ENCODE measurements around the gene MRPL22. TPM values are rescaled to one million over a fixed set of nuclear protein-coding genes. Genes with fewer than 3 reads are reported as not detected.
"Not testable (repeated sequence)": the region's sequence is repeated elsewhere in the genome, so short reads cannot be mapped to it uniquely, and the experiment has no call there.

The MRPL22 gene
- total RNA-seq, 1 experiment from 2014 or later, result 68.3 TPM

DNA sequence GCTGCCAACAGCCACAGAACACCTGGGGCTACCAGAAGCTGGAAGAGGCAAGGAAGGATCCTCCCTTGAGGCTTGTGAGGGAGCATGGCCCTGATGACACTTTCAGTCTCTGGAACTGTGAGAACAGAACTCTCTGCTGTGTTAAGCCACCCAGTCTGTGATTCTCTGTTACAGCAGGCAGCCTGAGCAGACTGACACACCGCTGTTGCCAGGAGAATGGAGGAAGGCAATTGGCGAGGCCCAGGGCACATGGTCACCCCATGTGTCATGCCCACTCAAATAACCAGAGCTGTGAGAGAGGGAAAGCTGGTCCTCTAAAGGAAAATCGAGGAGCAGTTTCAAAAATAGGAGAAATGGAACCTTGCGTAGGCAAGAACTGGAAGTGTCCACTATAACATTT, 60.6 kb downstream of the MRPL22 start (continued):
- TF ChIP-seq, protein P1, sequence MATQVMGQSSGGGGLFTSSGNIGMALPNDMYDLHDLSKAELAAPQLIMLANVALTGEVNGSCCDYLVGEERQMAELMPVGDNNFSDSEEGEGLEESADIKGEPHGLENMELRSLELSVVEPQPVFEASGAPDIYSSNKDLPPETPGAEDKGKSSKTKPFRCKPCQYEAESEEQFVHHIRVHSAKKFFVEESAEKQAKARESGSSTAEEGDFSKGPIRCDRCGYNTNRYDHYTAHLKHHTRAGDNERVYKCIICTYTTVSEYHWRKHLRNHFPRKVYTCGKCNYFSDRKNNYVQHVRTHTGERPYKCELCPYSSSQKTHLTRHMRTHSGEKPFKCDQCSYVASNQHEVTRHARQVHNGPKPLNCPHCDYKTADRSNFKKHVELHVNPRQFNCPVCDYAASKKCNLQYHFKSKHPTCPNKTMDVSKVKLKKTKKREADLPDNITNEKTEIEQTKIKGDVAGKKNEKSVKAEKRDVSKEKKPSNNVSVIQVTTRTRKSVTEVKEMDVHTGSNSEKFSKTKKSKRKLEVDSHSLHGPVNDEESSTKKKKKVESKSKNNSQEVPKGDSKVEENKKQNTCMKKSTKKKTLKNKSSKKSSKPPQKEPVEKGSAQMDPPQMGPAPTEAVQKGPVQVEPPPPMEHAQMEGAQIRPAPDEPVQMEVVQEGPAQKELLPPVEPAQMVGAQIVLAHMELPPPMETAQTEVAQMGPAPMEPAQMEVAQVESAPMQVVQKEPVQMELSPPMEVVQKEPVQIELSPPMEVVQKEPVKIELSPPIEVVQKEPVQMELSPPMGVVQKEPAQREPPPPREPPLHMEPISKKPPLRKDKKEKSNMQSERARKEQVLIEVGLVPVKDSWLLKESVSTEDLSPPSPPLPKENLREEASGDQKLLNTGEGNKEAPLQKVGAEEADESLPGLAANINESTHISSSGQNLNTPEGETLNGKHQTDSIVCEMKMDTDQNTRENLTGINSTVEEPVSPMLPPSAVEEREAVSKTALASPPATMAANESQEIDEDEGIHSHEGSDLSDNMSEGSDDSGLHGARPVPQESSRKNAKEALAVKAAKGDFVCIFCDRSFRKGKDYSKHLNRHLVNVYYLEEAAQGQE (IDR thresholded peaks at IDR 0.05; ENCODE audit: low read depth), result no peak
- no peak for TF ChIP-seq TCF7L2 (IDR thresholded peaks at IDR 0.05; ENCODE audit: borderline replicate concordance, extremely low read depth, insufficient read depth, insufficient read length)
- TF ChIP-seq ZNF274 (IDR thresholded peaks at IDR 0.05; ENCODE audit: low read depth, low read length), result no peak
- no peak for TF ChIP-seq CEBPB (IDR thresholded peaks at IDR 0.05; ENCODE audit: low read depth)

DNA sequence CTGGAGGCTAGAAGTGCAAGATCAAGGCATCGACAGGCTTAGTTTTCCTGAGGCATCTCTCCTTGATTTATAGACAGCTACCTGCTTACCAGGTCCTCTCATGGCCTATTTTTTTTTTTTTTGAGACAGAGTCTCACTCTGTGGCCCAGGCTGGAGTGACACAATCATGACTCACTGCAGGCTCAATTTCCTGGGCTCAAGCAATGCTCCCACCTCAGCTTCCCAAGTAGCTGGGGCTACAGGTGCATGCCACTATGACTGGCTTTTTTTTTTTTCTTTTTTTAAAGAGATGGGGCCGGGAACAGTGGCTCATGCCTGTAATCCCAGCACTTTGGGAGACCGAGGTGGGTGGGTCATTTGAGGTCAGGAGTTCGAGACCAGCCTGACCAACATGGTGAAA, 61.8 kb downstream of the MRPL22 start:
- peak overlapping the region; percentile 4; the same call in 1 of the 2 replicates for H3K4me2 ChIP-seq (ENCODE audit: low read length)
- H3K4me3 ChIP-seq (replicated peaks in 1 of 2; ENCODE audit: low read depth in 1 of 2, low read length in 2 of 2); H3K9me3 ChIP-seq (ENCODE audit: control insufficient read depth in 1 of 2, insufficient read depth in 1 of 2, low read depth in 1 of 2, low read length in 2 of 2); H2AFZ ChIP-seq (ENCODE audit: low read depth, low read length, poor library complexity, severe bottlenecking); H3K36me3 ChIP-seq (ENCODE audit: control insufficient read depth in 1 of 2, insufficient read depth in 2 of 2, low read length in 2 of 2); intact Hi-C loops (cut with micrococcal nuclease); H3K9ac ChIP-seq (ENCODE audit: low read length); BruUV-seq (replicated peaks); H3K27me3 ChIP-seq (ENCODE audit: insufficient read depth, low read length); H3K79me2 ChIP-seq (ENCODE audit: insufficient read depth, low read length); H3K9me2 ChIP-seq (ENCODE audit: insufficient read depth); H4K20me1 ChIP-seq (ENCODE audit: insufficient read depth); H3K27ac ChIP-seq (ENCODE audit: low read depth, low read length): not testable (repeated sequence)
- H3K4me1 ChIP-seq (ENCODE audit: control insufficient read depth in 1 of 2, insufficient read depth in 2 of 2, low read length in 2 of 2), result peaks cover 4 to 11% of the 10 kb centered on the region in 2 experiments; a peak in 2 of 4 replicates
- POLR2A ChIA-PET, result interaction anchor here (0.8 kb wide), 1 partner anchor 30 kb away, joined by 4 read pairs; no protein-coding TSS in a partner anchor
- RAD21 ChIA-PET (ENCODE audit: low non-redundant PET in 1 of 2, low total read pairs in 2 of 2, uncharacterized antibody in 2 of 2, unreplicated experiment in 2 of 2), result interaction anchor here in 1 of 2 experiments (0.7 kb wide), 1 partner anchor 33 kb away, joined by 3 read pairs; no protein-coding TSS in a partner anchor
- TF ChIP-seq CBX3 (IDR thresholded peaks at IDR 0.05; ENCODE audit: low read depth) (peak; percentile 29; the same call in 1 of the 2 replicates), CEBPB (IDR thresholded peaks at IDR 0.05; ENCODE audit: low read depth) (peak; percentile 26; the same call in 1 of the 2 replicates), JUND (IDR thresholded peaks at IDR 0.05) (peak; percentile 46), FOSL1 (IDR thresholded peaks at IDR 0.05; ENCODE audit: low read depth) (peak; percentile 90), SP1 (IDR thresholded peaks at IDR 0.05; ENCODE audit: low read depth) (peak; percentile 22; the same call in 1 of the 2 replicates)
- CTCF ChIA-PET, result interaction anchor here (0.7 to 1.5 kb wide), 3 partner anchors 21 to 79 kb away, joined by 3 to 10 read pairs (median 3); no protein-coding TSS in a partner anchor
- peak; percentile 42 for DNase-seq (ENCODE audit: low read depth, low spot score)
- ATAC-seq, result peak; percentile 76
